GM12864 (cell line): ENCODE results near the gene GNB1.

Experiments
- DNase-seq: peaks from one replicate; pipeline ENCODE4 v3.0.0-alpha.2; 2011; ENCODE audit warnings: low read depth
- H3K4me3 ChIP-seq: 2 replicates; pipeline ENCODE4 v1.5.1; 2011; ENCODE audit warnings: mild to moderate bottlenecking, low read depth, low read length, control low read depth
- CTCF ChIP-seq: IDR thresholded peaks from 2 replicates; pipeline ENCODE4 v1.5.1; 2011; ENCODE audit warnings: low read depth, mild to moderate bottlenecking, moderate library complexity, low read length, control low read depth, inconsistent platforms; ENCODE audit errors: missing control alignments

The GNB1 gene

GRCh38 chr1:1906185-1907097 lies 15.6 kb upstream of the GNB1 start:
- H3K4me3 ChIP-seq: no peak overlapping the region
- no peak for DNase-seq

GRCh38 chr1:1903224-1903623 lies 12.3 kb upstream of the GNB1 start:
- no peak for TF ChIP-seq CTCF
- no peak overlapping the region for H3K4me3 ChIP-seq
- no peak for DNase-seq

More at GRCh38 chr1:1906185-1907097, 15.6 kb upstream of the GNB1 start:
- peak; percentile 97 for TF ChIP-seq CTCF

GRCh38 chr1:1901641-1902294 lies 10.9 kb upstream of the GNB1 start:
- no peak overlapping the region for H3K4me3 ChIP-seq
- TF ChIP-seq CTCF: no peak
- DNase-seq: no peak

GRCh38 chr1:1900883-1901640 lies 10.2 kb upstream of the GNB1 start:
- no peak for TF ChIP-seq CTCF
- H3K4me3 ChIP-seq: no peak overlapping the region
- DNase-seq: no peak

GRCh38 chr1:1899967-1900327 lies 9.1 kb upstream of the GNB1 start:
- DNase-seq: no peak
- no peak for TF ChIP-seq CTCF
- H3K4me3 ChIP-seq: no peak overlapping the region

GRCh38 chr1:1899266-1899966 lies 8.5 kb upstream of the GNB1 start:
- H3K4me3 ChIP-seq: no peak overlapping the region
- peak; percentile 62 for TF ChIP-seq CTCF
- no peak for DNase-seq
